HG02970 (cell line): Measurements from ENCODE around the gene HOXA10.

Experiments
- ATAC-seq: cut with Tn5 transposase; IDR thresholded peaks from one replicate; pipeline ENCODE4 v1.9.1; 2021; ENCODE audit warnings: mild to moderate bottlenecking, moderate library complexity, moderate number of reproducible peaks; ENCODE audit not compliant: unreplicated experiment, low FRiP score

The HOXA10 gene

DNA sequence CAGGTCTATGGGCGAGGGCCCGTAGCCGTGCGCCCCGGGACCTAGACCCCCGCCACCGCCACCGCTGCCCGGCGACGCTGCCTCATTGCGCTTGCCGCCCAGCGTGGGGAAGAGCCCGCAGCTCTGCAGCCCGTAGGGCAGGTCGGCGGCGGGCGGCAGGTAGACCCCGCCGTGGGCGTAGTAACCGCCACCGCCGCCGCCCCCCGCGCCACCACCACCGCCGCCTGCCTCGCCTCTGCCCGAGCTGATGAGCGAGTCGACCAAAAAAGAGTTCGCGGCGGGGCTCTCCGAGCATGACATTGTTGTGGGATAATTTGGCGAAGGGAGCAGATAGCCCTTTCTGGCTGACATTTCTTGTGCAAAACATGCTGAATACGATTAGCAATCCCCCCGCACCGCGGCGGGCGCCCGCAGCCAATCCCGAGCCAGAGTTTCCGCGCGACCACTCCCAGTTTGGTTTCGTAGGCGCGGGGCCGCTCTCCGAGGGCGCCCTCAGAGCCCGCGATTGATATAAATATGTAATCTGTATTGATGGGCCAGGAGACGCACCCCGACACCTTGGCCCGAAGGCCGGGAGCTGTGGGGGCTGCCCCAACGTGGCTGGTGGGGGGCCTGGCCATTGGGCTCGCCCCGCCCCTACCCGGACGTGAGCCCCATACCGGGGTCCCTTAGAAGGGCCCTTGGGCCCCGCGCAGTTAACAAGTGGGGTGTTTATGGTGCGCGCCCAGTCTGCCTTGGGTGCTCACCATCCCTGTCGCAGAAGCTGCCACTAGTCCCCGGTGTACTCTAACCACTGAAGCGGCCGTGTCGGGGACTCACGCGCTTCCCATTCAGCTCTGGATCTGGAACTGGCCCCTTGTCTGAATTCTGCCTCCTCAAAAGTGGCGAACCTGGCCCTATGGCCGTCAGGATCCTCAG lies at the start of gene HOXA10:
HOXA10 (minus strand) TSS at position 365 of the 918 bp plus-strand sequence; CDS start at position 351, 14 bp downstream.
- ATAC-seq = no peak

DNA sequence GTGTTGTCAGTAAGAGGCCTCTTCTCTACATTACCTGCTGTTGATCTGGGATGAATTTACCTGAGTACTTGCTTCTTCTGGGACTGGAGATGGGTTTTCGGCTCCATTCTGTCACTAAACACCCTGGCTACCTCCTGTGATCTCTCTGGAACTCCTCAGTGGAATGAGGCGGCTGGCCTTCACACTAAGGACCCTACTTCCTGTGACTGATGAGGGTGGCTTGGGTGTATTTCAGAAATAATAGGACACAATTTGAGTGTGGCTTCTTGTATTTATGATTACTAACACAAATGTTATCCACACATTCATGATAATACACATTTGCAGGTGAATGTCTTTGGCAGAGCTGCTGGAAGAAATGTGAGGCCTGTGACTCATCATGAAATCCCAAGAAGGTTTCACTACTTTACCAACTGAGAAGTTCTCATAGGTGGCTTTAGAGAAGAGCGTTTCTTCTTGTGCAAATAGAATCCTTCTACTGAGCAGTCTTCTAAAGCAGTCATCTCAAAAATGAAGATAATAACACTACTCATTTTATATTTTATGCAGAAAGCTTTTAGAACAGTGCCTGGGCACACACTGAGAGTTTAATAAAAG lies 47.2 kb upstream of the HOXA10 start:
- no peak for ATAC-seq

DNA sequence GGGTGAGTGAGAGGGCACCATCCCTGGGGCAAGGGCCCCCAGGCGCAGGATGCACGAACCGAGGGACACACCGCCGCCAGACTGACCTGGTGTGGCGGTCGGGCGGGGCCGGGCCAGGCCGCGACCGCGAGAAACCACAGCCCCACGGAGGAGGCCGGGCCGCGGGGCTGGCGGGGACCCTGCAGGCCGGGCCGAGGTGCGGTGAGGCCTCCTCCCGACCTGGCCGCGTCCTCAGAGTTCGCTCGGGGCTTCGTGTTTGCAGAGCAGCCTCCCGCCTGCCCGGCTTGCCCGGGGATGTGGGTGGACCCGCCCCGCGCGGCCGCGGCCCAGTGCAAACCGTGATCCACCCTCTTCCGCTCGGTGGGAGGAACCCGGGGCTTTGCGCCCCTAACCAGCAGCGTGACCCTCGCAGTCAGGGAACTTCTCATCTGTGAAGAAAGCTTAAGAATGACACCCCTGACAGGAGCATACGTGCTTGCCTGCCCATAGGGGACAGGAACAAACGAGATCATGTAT lies 46.4 kb upstream of the HOXA10 start:
- no peak for ATAC-seq

DNA sequence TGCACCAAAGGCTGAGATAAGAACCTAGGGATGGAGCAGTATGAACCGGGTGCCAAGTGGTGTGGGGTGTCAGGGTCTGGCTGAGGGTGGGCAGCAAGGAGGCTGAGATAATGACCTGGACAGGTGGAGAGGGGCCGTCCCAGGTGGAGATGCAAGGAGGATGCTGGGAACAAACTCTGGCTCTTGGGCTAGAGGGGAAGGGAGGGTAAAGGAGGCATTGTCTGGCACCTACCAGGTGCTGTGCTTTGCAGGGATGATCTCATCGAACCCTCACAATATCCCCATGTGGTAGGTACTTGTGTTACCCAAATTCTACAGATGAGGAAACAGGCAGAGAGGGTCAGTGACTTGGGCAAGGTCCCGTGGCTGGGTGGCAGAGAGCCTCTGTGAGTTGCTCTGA lies 45.7 kb upstream of the HOXA10 start:
- ATAC-seq = no peak

DNA sequence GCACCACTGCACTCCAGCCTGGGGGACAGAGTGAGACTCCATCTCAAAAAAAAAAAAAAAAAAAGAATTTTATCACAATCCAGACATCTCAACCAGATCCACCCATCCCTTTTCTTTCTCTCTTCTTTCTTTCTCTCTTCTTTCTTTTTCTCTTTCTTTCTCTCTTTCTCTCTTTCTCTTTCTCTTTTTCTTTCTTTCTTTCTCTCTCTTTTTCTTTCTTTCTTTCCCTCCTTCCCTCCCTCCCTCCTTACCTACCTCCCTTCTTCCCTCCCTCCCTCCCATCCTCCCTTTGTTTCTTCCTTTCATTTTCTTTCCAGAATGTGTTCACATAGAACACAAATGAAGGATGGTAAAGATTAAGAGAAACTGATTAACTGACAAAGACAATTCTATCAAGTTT lies 43.8 kb upstream of the HOXA10 start:
- ATAC-seq = no peak

DNA sequence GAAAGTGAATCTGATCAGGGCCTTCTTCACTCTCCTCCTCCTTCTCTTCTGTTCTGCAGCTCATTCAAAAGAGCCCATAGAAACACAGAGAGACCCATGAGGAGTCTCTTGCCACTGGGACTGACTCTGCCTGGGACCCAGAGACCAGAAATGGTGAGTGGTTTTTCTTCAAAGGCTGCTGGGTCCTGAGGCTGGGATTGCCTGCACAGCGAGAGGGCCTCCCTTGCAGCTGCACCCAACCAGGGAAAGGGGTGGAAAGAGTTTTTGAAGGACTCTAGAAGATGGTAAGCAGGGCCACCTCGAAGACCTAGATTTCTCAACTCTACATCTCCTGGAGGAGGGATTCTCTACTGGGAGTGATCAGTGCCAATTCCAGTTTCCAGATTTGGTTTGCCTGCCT lies 41.2 kb upstream of the HOXA10 start:
- no peak for ATAC-seq

DNA sequence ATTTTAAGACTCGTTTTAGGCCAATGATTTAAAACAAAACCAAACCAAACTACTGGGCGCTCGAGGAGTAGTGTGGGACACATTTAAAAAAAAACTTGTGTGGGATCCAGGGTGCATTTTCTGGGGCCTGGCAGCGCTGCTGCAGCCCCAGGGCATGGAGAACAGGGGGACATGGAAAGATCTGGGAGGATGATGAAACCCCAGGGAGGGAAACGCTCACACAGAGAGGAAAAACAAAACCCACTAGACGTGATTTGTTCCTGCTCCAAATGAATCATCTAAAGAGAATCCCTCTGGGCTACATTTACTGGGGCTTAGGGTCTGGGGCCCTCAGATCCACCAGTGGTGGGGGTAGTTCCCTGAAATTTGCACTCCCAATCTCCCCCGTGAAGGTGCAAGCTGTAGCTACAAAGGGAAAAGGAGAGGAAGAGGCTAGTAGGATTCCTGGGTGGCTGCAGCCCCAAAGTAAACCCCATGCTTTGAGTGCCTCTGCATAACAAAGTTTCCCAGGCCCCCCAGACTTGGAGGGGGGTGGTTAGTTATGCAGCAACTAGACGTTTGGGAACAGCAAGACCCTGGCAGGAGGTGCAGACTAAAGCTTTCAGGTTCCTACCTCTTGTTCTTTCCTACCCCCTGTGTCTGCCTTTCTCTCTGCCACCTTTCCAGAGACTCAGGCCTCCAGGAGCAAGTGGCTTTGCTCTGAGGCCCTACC lies 40.3 kb upstream of the HOXA10 start:
- no peak for ATAC-seq

DNA sequence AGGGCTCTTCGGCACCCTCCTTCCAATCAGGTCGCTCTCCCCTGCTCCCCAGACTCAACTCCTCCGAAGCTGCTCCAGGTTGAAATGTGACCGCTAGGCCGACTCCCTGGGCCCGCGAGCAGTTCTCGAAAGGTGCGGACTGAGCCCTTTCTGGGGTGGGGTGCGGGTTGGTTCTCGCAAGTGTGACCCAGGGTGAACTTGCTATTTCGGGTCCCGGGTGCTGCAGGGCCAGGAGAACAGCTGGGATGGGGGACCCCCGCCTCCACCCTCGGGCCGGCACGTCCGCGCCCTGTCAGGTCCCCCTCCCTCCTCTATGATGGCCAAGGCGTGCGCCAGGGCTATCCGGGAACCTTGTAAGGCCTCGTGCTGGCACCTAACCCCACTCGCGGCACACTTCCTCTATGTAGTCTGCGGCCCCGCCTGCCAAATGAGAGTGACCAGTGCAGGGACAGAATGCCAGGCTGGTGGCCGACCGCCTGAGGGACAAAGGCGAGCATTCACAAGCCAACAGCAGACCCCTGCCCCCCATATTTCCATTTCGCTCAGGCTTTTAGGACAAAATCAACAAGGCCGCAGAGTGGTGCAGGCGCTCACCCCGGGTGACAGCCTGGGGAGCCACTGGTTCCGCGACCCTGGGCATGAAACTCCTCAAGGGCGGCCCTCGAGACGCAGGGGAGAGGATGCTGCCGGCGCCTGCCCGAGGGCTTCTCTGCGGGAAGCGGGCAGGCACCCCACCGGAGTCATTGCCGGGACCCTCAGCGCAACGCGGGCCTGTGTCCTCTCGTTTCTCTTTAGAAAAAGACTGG lies 39.5 kb upstream of the HOXA10 start:
- ATAC-seq = no peak

DNA sequence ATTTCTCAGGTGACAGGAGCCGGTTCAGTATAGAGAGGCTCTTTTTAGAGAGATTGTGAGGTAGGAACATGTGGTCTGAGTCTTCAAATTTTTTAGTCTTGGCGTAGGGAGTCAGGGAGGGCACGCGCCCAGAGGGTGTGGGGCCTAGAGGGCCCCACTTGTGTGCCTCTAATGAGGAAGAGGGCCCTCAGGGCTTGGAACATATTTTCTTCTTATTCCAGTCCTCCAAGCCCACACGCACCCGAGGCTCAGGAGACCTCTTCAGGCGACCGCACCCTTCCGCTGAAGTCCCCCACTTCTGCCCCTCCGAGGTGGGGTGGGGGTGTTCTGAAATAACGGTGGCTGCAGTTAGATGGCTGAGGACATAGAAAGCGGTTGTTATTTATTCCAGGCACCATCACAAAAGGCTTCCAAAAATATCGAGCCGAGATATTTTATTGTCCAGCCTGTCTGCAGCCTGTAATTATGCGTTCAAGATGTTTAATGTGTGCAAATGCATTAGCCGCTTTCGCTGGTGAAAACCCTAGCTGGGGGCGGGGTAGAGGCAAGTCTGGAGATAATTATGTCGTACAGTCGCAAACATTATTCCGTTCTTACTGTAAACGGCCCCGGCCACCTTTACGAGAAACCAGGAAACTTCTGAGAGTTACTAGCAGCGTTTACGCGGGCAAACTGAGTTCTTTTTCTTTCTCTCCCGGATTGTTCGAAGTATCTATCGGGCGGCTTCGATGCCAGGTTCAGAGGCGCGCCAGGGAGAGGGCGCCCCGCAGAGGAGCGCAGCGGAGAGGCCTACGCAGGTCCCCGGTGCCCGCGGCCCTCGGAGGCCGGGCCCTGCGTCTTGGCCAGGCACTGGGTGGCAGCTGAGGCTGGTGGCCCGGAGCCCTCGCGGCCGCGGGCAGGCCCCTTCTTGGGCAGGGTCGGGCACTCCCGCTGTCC lies 38.6 kb upstream of the HOXA10 start:
- no peak for ATAC-seq

DNA sequence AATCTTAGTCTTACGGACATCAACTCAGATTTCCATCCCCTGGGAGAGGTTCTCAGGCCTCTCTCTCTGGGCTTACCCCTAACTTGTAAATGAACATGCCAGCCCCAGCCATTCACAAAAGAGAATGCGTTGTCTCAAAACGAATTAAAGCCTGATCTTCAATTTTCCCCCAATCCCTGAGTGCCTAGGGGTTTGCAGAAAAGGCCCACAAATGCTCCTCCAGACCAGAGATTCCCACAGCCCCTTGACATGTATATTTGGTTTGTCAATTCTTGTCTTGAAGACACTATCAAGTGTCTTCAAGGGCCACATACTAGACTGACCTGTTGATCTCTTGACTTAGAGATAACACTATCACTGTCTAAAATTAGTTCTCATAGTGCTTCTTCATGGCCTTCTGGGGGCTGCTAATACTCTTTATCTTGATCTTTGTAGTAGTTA lies 37.7 kb upstream of the HOXA10 start:
- no peak for ATAC-seq

DNA sequence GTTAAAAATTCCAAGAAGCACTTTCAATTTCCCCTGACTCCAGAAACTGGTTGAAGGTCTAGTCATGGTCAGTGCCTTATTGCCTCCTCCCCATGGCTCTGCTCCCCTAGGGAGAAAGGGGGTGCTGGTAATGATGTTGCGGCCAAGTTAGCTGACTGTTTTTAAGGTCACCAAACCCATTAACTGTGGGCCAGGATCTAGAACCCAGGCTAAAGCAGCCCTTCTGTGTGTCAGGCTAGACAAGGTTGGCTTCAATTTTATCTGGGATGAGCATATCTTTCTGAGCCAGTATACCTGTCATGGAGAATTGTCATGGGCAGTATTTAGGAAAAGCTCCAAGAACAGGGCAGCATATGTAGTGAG lies 36.9 kb upstream of the HOXA10 start:
- no peak for ATAC-seq

DNA sequence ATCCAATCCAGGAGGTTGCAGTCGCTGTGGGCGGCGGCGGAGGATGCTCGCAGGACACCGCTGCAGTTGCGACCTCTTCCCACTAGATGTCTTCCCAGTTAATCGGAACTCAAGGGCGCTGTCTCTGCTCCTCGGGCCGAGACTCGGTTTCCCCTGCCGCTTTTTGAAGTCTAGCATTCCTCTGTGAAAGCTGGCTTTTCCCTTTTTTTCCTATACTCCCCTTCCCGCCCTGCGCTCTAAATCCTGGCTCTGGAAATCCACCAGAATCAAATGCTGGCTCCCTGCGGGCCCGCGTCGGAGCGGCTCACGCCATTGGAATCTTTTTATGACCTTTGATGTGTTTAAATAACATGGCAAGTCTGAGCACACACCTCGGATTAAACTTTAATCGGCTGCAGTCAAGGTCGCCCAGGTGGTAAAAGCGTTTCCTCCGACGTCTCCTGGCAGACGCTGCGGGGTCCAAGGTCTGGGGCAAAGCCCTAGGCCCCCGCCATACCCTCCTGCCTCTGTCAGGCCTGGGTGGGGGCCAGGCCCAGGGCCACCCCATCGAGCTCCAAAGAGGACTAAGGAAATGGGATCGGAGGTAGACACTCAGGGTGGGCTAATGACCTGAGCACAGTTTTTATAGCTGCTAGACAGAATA lies 36.4 kb upstream of the HOXA10 start:
- ATAC-seq = no peak

DNA sequence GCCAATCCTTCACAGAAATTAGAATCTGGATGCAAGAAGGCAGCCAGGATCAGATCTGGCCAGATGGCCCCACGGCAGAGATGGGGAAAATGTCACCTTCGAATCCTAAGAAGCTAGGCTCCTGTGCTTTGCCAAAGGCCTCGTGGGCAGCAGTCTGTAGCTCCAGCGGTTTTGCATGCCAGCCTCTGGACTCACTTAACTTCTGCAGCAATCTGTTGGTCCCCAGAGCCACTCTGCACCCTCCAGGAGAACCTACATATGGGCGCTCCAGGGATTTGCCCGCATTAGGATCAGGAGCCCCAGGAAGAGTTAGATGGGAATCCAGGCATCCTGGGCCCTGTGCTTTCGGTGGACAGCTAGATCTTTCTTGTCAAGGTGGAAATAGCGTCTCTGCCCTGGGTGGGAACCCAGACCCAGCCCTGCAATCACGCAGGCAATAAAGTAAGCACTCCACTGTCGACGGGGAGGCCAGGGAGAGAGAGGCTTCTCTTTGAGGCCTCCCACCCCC lies 35.9 kb upstream of the HOXA10 start:
- no peak for ATAC-seq

DNA sequence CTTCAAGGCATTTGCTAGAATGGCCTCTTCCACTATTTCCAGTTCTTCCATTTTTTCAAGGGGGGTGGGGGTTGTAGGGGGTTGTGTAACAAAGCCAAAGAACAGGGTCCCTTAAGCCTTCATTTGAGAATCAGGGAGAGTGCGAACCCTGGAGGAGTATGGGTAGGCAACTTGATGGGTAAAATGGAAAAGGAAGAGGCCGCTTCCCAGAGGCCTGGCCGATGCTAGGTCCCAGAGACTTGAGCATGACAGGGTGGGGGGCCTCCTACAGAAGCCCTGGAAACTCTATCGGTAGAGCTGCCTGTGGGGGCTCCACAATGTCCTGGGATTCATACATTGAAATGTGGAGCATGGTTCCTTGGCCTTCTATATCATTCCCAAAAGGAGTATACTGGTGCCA lies 34.9 kb upstream of the HOXA10 start:
- no peak for ATAC-seq

DNA sequence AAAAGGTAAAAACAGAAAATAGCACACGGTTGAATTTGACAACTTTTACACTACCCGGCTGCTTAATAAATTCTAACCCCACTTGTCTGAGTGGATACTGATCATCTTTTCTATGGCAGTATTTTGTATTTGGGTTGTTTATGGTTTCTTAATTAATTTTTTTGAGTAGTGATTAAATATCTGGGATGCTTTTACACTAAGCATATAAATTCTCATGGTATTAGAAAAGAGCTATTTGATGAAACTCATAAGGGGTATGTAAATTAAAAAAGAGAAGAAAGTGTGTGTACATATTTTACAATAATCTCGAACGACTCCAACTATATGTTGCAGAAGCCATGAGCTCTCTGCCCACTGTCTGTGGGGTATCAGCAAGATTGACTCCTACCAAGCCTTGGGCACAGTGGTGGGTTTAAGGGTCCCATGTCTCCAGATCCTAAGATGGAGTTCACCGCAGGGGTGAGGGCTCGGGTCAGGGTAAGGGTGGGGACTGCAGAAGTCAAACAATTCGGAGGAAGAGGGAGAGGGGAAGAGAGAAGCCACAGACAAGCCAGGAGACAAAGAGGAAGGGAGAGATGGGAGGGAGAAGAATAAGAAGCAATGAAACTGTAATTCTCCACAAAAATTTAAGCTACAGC lies 33.3 kb upstream of the HOXA10 start:
- no peak for ATAC-seq

DNA sequence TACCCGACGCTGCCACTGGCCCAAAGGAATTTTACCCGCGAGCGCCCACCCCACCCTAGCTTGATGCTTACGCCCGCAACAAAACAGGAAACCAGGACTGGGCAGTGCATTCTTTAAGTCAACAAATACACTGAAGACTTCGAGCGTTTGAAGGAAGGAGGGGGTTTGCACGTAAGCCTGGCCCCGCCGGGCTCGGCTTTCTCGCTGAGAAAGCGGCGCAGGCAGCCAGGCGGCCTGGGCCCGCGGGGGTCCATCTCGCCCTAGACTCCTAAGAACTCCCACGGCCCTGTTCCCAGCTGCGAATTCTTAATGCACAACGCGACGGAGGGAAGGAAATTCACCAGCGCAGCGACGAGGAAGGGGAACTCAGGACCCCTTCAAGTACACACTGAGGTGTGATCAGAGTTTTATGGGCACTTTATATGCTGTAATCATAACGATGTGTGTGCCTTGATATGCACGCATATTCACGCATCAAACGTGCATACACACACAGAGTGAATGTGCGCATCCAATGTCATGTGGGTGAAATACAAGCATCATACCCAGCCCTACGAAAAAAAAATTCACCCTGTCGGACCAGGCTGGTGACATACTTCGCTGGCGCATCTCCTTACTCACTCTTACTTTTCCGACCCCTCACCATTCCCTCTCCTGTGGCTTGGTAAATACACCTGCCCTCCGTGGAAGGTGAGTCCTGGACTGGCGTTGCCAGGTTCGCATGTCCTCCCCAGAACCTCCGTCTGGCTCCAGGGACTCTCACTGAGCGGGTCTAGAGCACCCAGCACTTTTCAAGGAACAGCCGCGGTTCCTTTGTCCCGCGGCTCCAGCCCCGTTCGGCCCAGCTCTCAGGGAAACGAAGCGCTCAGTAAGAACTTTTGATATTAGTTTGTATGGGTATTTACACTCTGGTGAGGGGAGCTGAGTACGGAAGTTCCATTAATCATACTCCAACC lies 31.5 kb upstream of the HOXA10 start:
- ATAC-seq = no peak

DNA sequence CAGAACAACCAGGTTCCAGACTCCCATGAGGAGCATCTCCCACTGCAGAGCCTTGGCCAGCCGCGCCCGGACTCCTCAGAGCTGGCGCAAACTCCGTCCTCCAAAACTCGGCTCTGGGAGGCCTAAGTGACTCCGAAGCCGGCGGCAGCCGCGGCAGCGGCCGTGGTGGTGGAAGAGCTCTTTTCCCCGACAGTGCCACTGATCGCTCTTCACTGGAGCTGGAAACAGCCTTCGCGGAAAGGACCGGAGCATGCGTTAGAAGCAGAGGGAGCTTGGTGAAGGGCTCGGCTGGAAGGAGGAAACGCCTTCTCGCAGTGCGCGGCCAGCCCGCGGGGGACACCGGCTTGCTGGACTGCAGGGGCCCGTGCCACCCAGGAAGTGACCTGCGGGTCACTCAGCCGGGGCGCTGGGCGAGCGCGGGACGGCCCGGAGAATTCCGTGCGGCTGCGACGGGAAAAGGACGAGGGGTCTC lies 30.8 kb upstream of the HOXA10 start:
- ATAC-seq = no peak
